Melanocyte of skin (primary cell): ENCODE results near the gene ARID3C. TPM values are rescaled to one million over a fixed set of nuclear protein-coding genes. Genes with fewer than 3 reads are reported as not detected.

Experiments used
- small RNA-seq, 2 donors: library from RNA; depleted of rRNA; stranded (forward); fragments of <200 nt; gene quantifications; one replicate each; pipeline ENCODE3, GENCODE V24; 2012
- total RNA-seq, 2 donors: library from RNA; depleted of rRNA; stranded (reverse); fragments of >200 nt; gene quantifications; 2 replicates each; pipeline ENCODE4 v1.2.3, GENCODE V29; 2012

Gene ARID3C, protein sequence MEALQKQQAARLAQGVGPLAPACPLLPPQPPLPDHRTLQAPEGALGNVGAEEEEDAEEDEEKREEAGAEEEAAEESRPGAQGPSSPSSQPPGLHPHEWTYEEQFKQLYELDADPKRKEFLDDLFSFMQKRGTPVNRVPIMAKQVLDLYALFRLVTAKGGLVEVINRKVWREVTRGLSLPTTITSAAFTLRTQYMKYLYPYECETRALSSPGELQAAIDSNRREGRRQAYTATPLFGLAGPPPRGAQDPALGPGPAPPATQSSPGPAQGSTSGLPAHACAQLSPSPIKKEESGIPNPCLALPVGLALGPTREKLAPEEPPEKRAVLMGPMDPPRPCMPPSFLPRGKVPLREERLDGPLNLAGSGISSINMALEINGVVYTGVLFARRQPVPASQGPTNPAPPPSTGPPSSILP
- total RNA-seq, result under 1 TPM in 1 of 2 donors, not detected in 1; under 0.01 TPM

DNA sequence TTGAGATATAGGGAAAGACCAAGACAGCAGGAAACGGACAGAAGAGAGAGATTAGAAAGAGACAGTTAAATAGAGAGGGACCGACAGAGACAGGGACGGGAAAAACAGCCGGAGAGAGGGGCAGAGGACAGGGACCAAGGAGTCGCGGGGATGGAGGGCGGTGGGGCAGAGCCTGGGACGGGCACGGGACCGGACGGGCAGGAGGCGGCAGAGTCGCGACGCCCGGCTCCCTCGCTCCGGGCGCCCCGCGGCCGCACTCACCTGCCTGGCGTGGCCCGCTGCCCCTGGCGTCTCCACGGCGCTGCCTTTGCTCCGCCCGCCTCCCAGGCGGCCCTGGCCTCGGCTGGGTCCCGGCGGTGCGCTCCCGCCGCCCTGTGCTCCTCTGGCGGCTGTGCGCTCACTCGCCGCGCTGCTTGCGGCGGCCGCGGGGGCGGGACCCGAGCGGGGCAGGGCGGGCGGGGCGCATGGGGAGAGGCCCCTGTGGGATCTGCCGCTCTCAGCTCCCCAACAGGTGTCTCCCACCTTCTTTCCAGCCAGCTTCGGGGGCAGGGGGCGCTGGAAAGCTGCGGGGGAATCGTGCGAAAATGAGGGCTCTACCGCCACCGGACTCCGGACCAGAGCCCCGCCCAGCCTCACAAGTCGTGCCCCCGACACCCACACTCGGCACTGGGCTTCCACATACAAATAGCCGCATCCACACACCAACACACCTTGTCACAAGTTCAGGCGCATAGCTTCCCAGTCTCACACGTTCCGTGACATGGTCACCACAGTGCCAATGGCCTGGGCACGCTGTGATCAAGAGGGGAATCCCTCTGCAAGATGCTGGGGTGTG, at the start of gene ARID3C:
Gene ARID3C, minus strand, starts transcription at position 411 of the 835 bp plus-strand sequence. CDS start 1,052 bp downstream, outside the sequence.

DNA sequence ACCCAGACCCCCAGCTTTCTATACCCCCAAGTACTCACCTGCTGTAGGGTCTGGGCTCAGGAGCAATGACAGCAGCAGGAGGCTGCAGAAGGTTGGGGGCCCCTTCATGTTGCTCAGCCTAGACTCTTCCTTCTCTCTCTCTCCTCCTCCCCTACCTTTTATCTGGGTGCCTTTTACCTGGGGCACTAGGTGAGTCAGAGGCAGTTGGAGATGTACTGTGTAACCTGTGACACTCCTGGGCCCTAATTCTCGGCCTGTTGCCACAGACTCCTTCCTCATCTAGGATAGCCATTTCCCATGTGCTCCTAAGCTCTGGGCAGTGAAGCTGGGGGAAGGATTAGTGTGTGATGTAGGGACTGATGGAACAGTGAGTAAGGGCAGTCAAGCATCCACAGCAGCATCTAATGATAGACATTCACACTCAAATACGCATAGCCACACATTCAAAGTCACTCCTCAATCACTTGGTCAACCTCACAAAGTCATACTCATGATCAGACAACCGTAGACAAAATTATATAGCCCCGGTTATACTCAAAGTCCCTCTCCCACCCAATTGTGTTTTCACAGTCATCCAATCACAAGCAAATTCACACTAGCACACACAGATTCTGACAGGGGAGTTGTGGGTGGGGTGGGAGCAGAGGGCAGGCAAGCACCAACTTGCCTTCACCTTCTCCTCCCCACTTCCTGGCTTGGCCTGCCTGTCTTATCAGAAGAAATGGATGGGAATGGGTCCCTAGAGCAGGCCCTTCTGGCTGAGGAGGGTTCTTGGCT, 33.8 kb upstream of the ARID3C start, which contains the start of gene CCL27:
Gene CCL27, minus strand, starts transcription at position 132 of the 777 bp plus-strand sequence. Its CDS starts 24 bp downstream, at position 108.

DNA sequence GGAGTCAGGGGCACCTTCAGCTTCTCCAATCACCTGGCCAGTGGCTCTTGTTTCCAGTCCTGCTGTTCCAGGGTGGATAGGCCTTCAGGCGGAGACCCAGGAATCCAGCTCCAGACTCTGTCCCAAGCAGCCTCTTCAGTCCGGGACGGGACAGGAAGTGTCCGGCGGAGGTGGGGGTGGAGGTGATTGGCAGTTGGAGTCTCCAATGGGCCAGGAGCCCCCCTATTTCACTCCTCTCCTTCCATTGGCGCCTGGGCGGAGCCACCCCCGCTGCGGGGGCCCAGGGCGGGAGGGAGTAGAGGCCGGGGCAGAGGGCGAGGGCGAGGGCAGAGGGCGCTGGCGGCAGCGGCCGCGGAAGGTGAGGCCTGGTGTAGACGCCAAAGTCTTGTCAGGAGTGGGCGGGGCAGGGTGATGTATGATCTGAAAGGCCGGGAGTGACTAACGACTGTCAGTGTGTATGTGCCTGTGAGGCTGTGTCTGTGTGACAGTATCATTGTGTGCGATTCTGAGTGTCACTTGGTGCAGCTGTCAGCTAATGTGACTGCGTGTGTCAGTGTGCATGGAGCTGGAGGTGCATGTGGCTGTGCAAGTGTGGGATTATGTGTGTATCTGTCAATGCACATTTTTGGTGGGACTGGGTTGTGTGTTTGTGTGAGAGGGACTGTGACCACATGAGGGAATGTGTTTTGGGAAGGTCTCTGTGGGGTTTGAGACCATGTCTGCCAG, 23.2 kb upstream of the ARID3C start, which contains the start of gene IL11RA:
Gene IL11RA, plus strand, starts transcription at position 310 of the 726 bp plus-strand sequence. CDS start 3,033 bp downstream, outside the sequence.

DNA sequence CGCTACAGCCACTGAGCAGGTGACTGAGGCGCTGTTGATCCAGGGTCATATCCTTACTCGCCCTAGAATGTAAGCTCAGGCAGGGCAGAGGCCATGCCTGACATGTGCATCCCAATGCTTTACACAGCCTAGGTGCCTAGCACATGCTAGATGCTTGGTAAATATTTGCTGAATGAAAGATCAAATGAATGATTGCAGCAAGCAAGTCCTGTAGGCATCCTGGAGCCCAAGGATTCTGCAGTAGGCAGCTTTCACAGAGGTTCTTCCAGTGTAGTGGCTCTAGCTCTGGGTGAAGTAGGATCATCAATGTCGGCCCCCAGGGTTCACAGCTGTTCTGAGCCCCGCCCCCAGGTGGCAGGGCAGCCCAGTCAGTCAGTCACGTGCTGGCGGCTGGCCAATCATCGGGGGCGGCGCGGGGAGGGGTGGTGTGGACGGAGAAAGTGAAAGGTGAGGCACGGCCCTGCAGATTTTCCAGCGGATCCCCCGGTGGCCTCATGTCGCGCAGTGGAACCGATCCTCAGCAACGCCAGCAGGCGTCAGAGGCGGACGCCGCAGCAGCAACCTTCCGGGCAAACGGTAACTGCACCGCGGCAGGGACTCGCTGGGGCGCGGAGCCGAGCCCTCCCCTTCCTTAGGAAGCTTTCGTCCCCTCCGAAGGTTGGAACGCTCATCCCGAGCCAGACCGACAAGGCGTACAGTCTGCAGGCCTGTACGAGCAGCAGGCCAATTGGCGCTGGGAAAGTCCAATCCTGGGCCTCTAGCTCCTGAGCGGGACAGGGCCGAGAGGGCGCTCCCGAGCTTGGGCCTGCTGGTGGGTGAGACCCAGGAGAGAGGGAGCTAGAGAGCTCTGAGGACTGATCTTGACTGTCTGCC, 17.6 kb upstream of the ARID3C start, which contains the start of gene GALT:
Gene GALT, plus strand, starts transcription at position 465 of the 873 bp plus-strand sequence. Its CDS starts 30 bp downstream, at position 495.

DNA sequence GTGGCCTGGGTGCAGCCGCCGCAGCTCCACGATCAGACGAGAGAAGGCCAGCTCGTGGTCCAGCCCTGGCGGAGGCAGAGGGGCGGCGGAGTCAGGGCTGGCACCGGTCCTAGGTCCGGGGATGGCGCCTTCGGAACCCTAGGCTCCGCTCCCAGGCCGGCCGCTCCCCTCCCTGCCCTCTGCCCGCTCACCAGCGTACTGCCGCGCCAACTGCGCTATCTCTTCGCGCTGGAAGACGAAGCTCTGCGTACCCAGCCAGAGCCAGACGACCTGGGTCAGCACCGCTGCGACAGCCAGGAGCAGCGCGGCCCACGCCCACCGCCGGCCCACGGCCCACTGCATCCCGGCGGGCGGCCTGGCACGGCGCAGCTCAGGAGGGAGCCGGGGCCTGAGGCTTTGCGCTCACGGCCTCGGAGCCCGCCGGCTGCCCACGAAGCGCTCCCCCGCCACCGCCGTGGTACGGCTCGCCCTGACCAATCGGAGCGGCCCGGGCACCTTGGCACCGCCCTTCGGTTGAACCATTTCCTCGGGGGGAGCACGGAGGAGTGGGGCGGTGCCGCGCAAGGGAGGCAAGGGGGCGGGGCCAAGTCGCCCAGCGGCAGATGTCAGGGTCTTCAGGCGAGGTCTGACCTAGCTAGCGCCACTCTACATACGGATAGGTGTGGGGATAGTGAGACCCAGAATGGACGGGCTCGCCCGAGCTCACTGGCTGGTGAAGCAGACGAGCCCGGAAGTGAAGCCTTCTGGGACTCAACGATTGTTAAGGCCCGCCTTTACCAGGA, 8.7 kb upstream of the ARID3C start, which contains the start of gene SIGMAR1:
Gene SIGMAR1, minus strand, starts transcription at position 432 of the 782 bp plus-strand sequence. Its CDS starts 90 bp downstream, at position 342.

DNA sequence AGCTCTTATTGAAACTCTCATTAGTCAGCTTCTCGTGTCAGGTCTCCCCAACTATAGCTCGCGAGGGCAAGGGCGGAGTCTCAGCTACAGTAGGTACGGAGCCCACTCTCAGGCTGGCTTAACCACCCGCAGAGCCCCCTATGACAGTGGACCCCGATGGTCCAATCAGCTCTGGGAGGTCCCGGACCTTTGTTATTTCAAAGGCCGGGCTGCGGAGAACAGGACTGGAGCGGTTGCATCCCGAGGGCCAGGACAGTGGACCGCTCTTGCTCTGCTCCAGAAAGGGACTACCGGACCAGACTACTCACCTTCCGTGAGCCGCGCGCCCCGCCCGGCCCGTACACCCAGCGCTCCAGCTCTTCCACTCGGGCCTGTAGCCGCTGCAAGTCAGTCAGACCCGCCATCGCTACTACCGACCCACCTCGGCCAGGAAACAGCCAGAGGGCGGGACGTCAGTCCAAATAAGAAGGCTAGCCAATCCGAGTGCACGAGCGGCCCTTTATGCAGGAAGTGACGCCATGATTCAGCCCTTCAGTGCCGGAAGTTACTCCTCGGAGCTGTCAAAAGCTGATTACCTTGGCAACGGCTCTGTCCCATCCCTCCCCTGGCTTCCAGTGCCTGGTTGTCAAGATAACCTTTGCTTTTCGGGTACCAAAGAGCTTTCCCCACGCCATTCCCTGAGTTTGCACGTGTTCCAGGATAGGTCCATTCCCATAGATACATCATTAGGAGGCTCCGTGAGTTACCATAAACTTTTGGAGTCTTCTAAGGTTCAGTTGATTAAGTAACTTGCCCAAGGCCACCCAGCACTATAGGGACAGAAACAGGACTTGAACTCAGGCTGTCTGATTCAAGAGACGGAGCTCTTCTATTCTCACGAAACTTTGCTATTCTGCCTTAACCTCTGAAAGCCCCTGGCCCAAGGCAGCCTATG, 8.5 kb downstream of the ARID3C start, which contains the start of gene DCTN3:
Gene DCTN3, minus strand, starts transcription at position 435 of the 934 bp plus-strand sequence. Its CDS starts 31 bp downstream, at position 404.

DNA sequence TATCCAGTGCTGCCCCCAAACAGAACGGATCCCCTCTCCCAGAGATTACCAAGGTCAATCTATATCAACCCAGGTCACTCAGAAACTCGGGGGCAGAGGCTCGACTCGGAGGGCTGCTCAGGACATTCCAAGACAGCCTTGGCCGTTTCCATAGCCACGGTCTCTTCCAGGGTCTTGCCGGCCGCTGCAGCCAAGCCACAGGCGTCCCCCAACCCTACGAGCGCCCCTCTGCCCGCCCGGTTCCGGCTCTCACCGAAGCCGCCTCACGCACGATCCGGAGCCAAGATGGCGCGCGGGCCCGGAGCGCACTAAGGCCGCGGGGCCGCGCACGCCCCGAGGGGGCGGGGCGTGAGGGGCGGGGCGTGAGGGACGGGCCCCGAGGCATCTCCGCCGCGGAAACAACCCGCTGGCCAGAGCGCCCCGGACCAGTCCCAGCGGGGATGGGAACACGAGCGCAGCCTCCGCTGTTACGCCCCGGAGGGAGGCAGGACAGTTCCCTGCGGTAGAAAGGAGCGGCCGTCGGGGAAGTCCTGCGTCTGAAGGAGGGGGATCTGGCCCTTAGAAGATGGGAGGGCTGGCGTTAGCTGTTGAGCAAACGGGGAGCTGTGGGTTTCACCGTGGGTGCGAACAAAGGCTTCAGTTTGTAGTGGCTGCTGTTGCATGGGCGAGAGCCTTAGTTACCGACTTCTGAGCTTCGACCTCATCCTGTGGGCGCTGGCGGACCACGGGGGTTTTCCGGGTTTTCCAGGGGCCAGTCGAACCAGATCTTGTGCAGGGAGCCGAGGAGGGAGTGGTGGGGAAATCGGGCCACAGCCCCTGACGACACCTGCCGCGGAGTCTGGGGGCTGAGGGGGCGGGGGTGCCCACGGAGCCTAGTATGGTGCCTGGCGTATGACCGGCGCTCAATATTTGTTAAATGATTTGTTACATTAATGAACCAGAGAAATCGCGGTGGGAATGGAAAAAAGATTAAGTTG, 16.8 kb downstream of the ARID3C start, which contains the start of gene RPP25L:
Gene RPP25L, minus strand, starts transcription at position 287 of the 977 bp plus-strand sequence. CDS start 801 bp downstream, outside the sequence.

DNA sequence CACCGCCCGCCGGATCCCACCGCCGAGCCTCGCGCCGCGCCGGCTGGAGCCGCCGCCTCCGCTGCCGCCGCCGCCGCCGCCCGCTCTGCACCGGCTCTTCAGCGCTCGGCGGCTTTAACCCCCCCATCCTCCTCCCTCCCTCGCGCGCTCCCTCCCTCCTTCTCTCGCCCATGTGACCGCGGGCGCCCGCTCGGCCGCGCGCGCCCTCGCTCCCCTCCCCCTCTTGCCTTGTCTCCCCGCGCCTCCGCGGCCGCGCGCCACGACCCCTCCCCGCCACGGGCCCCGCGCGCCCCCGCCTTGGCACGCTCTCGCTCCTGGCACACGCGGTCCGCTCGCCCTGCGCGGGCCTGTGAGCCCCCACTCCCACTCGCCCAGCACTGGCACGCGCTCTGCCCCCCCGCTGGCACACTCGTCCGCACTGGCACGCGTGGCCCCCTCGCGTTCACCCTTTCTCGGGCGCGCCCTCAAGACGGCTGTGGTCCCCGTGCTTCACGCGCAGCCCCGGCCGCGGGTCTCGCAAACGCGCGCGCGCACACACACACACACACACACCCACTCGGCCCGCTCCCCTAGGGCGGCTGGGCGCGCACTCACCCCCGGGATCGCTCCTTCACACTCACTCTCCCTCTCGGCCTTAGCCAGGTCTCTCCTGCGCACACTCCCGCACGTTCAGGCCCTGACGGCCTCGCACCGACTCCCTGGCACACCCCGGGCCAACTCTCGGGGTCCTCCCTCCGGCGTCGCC, 39.1 kb downstream of the ARID3C start, which contains the start of gene CNTFR:
Gene CNTFR, minus strand, starts transcription at position 89 of the 745 bp plus-strand sequence. CDS start 20,743 bp downstream, outside the sequence.

Small RNAs within 50 kb of the gene (small RNA-seq; reads per million reads assigned to genes)
- 0 reads per million in 2 donors for gene CCL27

Other genes starting within 250 kb of the ARID3C start
- 10 to 100 TPM; 16.0 to 18.2 TPM for gene FAM219A, start 170.5 kb downstream of the ARID3C start, total RNA-seq
- not detected for gene DNAI1, start 170.3 kb downstream of the ARID3C start, total RNA-seq
- 1 to 10 TPM in 1 of 2 donors, under 1 TPM in 1; 0.67 to 1.4 TPM for gene ENHO, start 106.1 kb downstream of the ARID3C start, total RNA-seq
- under 1 TPM in 1 of 2 donors, not detected in 1; 0.34 TPM for gene CNTFR, start 39.3 kb downstream of the ARID3C start, total RNA-seq
- 10 to 100 TPM; 15.8 to 21.3 TPM for gene RPP25L, start 17.0 kb downstream of the ARID3C start, total RNA-seq
- gene DCTN3, start 8.6 kb downstream of the ARID3C start, total RNA-seq, result 10 to 100 TPM; 71.2 to 73.3 TPM
- 100 to 1,000 TPM; 132 to 213 TPM for gene SIGMAR1, start 8.7 kb upstream of the ARID3C start, total RNA-seq
- 10 to 100 TPM; 63.0 to 65.6 TPM for gene GALT, start 17.6 kb upstream of the ARID3C start, total RNA-seq
- gene IL11RA, start 23.1 kb upstream of the ARID3C start, total RNA-seq, result 10 to 100 TPM; 13.0 to 13.1 TPM
- under 1 TPM in 1 of 2 donors, not detected in 1; 0.34 TPM for gene CCL27, start 33.6 kb upstream of the ARID3C start, total RNA-seq
- not detected for gene CCL19, start 62.2 kb upstream of the ARID3C start, total RNA-seq
- gene CCL21, start 81.1 kb upstream of the ARID3C start, total RNA-seq, result not detected